ENCODE measurements around the gene SERPINF2.
A peak's percentile ranks its signal among the peaks of the same experiment; 100 is the strongest.

The SERPINF2 gene

DNA sequence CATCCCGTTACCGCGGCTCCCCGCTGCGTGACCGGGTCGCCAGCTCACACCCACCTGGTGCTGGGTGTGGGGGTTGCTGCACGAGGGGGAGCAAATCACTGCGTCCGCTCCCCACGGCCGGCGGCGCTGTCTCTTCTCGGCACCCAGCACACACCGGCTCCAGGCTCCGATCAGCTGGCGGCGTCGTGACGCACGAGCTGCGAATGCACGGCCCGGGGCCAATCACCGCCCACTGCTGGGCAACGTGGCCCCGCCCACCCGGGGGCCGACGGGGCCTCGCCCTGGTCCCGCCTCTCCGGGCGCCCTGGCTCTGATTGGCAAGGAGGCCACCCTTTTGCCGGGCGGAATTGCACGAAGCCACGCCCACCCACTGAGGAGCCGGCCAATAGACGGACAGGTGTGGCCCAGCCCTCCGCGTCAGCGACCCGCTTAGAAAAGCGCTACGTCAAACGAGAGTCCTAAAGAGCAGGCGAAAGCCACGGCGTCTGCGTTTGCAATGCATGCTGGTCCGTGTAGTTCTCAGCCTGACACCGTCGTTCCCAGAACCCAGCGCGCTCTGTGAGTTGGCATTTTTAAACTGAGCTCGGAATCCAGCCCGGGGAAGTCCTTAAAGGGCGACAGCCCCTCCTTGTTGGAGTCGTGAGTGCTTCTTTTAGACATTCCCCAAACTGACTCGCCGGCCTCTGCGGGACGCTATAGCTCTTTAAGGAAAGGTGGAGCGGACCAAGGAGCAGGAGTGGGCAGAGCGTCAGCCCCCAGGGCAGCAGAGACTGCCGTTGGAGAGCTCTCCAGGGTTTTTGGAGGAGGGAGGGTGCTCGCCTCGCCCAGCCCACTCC, 26.4 kb upstream of the SERPINF2 start (continued):
- TF ChIP-seq ZNF791 (tag by site-specific recombination; IDR thresholded peaks at IDR 0.05) (no peak), ZNF391 (tag by site-specific recombination; IDR thresholded peaks at IDR 0.05; ENCODE audit: borderline replicate concordance, low read depth) (no peak), ZNF221 (tag by site-specific recombination; IDR thresholded peaks at IDR 0.05; ENCODE audit: borderline replicate concordance) (no peak), ZBTB20 (tag by site-specific recombination; IDR thresholded peaks at IDR 0.05) (peak; percentile 88), ZNF561 (tag by site-specific recombination; IDR thresholded peaks at IDR 0.05; ENCODE audit: borderline replicate concordance) (no peak), ZBTB8A (tag by site-specific recombination; IDR thresholded peaks at IDR 0.05) (peak; percentile 86), ZNF473 (tag by site-specific recombination; IDR thresholded peaks at IDR 0.05) (no peak), ZBTB48 (tag by site-specific recombination; IDR thresholded peaks at IDR 0.05) (peak; percentile 66; the same call in 1 of the 2 replicates), ZNF157 (tag by site-specific recombination; IDR thresholded peaks at IDR 0.05) (no peak), ZNF510 (tag by site-specific recombination; IDR thresholded peaks at IDR 0.05; ENCODE audit: insufficient replicate concordance) (no peak), ZNF155 (tag by site-specific recombination; IDR thresholded peaks at IDR 0.05) (no peak), ZNF184 (tag by site-specific recombination; IDR thresholded peaks at IDR 0.05) (no peak), ZBTB17 (tag by site-specific recombination; IDR thresholded peaks at IDR 0.05) (peak; percentile 81), ZNF549 (tag by site-specific recombination; IDR thresholded peaks at IDR 0.05) (no peak), ZBTB7A (tag by site-specific recombination; IDR thresholded peaks at IDR 0.05; ENCODE audit: low read depth) (peak; percentile 92), ZNF747 (tag by site-specific recombination; IDR thresholded peaks at IDR 0.05) (no peak), KLF8 (tag by site-specific recombination; IDR thresholded peaks at IDR 0.05) (peak; percentile 80), KLF7 (tag by site-specific recombination; IDR thresholded peaks at IDR 0.05; ENCODE audit: borderline replicate concordance) (peak; percentile 72; the same call in 1 of the 2 replicates)
- TF ChIP-seq, protein P1, sequence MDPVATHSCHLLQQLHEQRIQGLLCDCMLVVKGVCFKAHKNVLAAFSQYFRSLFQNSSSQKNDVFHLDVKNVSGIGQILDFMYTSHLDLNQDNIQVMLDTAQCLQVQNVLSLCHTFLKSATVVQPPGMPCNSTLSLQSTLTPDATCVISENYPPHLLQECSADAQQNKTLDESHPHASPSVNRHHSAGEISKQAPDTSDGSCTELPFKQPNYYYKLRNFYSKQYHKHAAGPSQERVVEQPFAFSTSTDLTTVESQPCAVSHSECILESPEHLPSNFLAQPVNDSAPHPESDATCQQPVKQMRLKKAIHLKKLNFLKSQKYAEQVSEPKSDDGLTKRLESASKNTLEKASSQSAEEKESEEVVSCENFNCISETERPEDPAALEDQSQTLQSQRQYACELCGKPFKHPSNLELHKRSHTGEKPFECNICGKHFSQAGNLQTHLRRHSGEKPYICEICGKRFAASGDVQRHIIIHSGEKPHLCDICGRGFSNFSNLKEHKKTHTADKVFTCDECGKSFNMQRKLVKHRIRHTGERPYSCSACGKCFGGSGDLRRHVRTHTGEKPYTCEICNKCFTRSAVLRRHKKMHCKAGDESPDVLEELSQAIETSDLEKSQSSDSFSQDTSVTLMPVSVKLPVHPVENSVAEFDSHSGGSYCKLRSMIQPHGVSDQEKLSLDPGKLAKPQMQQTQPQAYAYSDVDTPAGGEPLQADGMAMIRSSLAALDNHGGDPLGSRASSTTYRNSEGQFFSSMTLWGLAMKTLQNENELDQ (tag by site-specific recombination; IDR thresholded peaks at IDR 0.05; ENCODE audit: low read depth), result no peak
- TF ChIP-seq, protein P2, sequence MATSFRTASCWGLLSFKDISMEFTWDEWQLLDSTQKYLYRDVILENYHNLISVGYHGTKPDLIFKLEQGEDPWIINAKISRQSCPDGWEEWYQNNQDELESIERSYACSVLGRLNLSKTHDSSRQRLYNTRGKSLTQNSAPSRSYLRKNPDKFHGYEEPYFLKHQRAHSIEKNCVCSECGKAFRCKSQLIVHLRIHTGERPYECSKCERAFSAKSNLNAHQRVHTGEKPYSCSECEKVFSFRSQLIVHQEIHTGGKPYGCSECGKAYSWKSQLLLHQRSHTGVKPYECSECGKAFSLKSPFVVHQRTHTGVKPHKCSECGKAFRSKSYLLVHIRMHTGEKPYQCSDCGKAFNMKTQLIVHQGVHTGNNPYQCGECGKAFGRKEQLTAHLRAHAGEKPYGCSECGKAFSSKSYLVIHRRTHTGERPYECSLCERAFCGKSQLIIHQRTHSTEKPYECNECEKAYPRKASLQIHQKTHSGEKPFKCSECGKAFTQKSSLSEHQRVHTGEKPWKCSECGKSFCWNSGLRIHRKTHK (tag by site-specific recombination; IDR thresholded peaks at IDR 0.05), result no peak
- TF ChIP-seq, protein P3, sequence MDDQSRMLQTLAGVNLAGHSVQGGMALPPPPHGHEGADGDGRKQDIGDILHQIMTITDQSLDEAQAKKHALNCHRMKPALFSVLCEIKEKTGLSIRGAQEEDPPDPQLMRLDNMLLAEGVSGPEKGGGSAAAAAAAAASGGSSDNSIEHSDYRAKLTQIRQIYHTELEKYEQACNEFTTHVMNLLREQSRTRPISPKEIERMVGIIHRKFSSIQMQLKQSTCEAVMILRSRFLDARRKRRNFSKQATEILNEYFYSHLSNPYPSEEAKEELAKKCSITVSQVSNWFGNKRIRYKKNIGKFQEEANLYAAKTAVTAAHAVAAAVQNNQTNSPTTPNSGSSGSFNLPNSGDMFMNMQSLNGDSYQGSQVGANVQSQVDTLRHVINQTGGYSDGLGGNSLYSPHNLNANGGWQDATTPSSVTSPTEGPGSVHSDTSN (CRISPR knock-in tag; IDR thresholded peaks at IDR 0.05), result peak; percentile 98; the same call in 1 of the 2 replicates
- TF ChIP-seq, protein P4, sequence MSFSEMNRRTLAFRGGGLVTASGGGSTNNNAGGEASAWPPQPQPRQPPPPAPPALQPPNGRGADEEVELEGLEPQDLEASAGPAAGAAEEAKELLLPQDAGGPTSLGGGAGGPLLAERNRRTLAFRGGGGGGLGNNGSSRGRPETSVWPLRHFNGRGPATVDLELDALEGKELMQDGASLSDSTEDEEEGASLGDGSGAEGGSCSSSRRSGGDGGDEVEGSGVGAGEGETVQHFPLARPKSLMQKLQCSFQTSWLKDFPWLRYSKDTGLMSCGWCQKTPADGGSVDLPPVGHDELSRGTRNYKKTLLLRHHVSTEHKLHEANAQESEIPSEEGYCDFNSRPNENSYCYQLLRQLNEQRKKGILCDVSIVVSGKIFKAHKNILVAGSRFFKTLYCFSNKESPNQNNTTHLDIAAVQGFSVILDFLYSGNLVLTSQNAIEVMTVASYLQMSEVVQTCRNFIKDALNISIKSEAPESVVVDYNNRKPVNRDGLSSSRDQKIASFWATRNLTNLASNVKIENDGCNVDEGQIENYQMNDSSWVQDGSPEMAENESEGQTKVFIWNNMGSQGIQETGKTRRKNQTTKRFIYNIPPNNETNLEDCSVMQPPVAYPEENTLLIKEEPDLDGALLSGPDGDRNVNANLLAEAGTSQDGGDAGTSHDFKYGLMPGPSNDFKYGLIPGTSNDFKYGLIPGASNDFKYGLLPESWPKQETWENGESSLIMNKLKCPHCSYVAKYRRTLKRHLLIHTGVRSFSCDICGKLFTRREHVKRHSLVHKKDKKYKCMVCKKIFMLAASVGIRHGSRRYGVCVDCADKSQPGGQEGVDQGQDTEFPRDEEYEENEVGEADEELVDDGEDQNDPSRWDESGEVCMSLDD (tag by site-specific recombination; IDR thresholded peaks at IDR 0.05), result peak; percentile 88; the same call in 1 of the 2 replicates
- TF ChIP-seq, protein P5, sequence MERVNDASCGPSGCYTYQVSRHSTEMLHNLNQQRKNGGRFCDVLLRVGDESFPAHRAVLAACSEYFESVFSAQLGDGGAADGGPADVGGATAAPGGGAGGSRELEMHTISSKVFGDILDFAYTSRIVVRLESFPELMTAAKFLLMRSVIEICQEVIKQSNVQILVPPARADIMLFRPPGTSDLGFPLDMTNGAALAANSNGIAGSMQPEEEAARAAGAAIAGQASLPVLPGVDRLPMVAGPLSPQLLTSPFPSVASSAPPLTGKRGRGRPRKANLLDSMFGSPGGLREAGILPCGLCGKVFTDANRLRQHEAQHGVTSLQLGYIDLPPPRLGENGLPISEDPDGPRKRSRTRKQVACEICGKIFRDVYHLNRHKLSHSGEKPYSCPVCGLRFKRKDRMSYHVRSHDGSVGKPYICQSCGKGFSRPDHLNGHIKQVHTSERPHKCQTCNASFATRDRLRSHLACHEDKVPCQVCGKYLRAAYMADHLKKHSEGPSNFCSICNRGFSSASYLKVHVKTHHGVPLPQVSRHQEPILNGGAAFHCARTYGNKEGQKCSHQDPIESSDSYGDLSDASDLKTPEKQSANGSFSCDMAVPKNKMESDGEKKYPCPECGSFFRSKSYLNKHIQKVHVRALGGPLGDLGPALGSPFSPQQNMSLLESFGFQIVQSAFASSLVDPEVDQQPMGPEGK (tag by site-specific recombination; IDR thresholded peaks at IDR 0.05), result peak; percentile 91
- TF ChIP-seq, protein P6, sequence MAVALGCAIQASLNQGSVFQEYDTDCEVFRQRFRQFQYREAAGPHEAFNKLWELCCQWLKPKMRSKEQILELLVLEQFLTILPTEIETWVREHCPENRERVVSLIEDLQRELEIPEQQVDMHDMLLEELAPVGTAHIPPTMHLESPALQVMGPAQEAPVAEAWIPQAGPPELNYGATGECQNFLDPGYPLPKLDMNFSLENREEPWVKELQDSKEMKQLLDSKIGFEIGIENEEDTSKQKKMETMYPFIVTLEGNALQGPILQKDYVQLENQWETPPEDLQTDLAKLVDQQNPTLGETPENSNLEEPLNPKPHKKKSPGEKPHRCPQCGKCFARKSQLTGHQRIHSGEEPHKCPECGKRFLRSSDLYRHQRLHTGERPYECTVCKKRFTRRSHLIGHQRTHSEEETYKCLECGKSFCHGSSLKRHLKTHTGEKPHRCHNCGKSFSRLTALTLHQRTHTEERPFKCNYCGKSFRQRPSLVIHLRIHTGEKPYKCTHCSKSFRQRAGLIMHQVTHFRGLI (tag by site-specific recombination; IDR thresholded peaks at IDR 0.05), result 0 out of 2 replicates have a peak, but pooled peaks have one; percentile 6
- TF ChIP-seq, protein P7, sequence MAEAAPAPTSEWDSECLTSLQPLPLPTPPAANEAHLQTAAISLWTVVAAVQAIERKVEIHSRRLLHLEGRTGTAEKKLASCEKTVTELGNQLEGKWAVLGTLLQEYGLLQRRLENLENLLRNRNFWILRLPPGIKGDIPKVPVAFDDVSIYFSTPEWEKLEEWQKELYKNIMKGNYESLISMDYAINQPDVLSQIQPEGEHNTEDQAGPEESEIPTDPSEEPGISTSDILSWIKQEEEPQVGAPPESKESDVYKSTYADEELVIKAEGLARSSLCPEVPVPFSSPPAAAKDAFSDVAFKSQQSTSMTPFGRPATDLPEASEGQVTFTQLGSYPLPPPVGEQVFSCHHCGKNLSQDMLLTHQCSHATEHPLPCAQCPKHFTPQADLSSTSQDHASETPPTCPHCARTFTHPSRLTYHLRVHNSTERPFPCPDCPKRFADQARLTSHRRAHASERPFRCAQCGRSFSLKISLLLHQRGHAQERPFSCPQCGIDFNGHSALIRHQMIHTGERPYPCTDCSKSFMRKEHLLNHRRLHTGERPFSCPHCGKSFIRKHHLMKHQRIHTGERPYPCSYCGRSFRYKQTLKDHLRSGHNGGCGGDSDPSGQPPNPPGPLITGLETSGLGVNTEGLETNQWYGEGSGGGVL (tag by site-specific recombination; IDR thresholded peaks at IDR 0.05), result no peak
